Astrocyte of the hippocampus (primary cell): ENCODE results near the gene KLHL11.

Source experiments
- DNase-seq: peaks from one replicate; pipeline ENCODE4 v3.0.0; 2011; ENCODE audit warnings: low read depth, low spot score

Gene KLHL11

DNA sequence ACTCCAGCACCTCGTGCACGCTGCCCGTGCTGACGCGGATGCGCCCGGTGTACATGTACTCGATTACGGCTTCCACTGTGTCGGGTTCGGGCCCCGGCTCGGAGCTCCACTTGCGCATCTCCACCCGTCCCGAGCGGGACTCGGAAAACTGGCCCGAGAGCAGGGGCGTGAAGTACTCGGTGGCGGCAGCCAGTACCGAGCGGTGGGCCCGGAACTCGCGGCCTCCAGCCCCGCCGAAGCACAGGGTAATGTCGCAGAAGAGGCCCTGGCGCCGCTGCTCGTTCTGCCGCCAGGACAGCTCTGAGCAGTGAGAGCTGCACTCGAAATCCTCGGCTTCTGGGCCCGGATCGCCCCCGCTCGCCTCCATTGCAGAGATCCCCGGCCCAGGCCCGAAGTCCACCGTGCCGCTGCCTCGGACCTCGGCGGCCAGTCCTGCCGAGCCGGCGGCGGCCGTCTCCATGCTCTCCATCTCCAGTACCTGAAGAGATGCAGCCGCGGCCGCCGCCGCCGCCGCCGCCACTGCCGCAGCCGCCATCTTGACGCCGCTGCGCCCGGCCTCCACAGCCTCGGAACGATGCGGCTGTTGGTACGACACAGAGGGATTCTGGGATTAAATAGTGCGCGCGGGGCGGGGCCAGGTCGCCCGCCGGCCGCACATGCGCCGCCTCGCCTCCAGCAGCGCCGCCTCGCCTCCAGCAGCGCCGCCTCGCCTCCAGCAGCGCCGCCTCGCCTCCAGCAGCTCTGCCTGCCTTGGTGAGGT lies at the start of gene KLHL11:
Gene KLHL11, minus strand, starts transcription at position 588 of the 760 bp plus-strand sequence. Its CDS starts 53 bp downstream, at position 535.
- DNase-seq, result peak; percentile 97

- DNase-seq, result no peak
These were observed 49.8 kb upstream of the KLHL11 start for GRCh38 chr17:41915020-41915419.

DNA sequence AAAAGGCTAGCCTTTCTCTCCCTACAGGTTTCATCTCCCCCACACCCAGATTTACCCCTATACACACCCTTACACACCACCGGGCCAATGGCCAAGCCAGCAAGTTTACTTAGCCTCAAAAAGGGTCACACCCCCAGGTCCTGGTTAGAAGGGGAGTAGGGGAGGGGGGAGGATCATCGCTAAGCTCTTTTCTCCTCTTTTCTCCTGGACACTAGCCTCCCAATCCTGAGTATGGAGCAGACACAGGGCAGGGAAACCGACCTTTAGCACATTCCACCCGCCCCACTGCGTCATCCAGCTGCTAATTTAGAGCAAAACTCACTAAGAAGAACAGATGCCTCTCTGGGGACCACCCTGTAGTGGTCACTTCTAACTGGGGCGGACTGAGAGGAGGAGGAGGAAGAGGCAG lies 49.1 kb upstream of the KLHL11 start:
- no peak for DNase-seq

DNA sequence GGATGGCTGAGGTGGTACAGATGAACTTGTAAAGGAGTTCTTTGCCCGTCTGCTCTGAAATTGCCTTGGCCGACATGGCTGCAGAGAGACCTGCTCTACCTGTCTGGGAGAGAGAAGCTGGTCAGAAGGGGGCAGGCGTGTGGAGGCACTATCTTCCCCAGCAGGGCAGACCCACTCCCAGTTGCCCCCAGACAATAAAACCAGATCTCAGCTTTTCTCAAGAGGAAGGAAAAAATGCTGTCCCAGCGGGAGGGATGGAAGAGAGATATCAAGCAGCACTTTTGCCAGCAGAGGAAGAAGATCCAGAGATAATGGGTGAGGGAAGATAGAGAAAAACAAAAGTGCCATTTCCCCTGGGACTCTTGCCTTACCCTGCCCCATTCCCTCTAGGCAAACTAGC lies 48.6 kb upstream of the KLHL11 start:
- no peak for DNase-seq

DNA sequence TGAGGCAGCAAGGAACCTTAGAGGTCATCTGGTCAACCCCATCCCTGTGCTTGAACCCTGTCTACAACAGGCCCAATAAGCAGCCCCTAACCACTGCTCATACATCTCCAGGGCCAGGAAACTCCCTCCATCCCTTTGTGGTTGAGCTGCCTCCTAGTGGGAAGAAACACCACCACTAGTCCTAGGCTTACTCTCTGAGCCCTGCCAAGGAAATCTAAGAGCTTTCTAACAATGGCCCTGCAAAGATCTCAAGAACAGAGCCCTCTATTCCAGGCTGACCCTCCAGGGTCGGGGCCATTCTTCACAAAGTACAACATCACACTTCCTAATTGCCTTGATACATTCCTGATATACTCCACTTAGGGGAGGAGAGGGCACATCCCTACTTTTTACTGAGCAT lies 47.7 kb upstream of the KLHL11 start:
- DNase-seq, result no peak

- DNase-seq, result peak; percentile 97
These were observed 45.6 kb upstream of the KLHL11 start for GRCh38 chr17:41910701-41911391.

- no peak for DNase-seq
These were observed 43.9 kb upstream of the KLHL11 start for GRCh38 chr17:41909088-41909487.

GRCh38 chr17:41907633-41908539 lies 42.7 kb upstream of the KLHL11 start:
- peak; percentile 13 for DNase-seq

- peak; percentile 92 for DNase-seq
These were observed 41.9 kb upstream of the KLHL11 start for GRCh38 chr17:41907185-41907556.

DNA sequence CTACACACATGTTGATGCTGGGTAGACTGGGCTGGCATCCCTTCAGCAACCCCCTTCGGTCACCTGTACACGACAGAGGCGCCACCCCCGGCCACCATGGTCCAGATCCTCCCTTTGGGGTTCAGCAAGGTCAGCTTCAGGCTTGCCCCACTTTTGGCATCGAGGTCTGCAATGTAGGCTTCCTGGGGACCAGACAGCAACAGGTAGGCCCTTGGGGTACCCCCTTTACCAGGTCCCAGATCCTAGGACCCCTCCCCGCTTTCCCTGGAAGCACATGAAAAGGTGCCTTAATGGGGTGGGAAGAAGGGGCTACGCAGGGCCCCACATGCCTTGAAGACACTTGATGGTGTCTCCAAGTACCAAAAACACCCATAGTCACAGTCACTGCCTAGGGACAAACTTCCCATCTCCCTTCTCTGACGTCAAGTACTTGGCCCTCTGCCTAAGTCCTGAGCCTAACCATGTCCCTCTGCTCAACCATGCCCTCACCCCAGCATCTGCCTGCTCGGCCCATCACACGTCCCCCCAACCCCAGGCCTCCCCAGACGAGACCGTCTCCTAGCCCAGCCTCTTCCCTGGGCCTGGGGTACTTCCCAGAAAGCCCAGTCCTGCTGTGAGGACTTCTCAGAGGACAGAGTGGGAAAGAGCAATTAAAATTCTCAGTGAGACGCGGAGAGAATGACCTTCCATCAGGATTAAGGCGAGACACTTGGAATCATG lies 41.4 kb upstream of the KLHL11 start:
- no peak for DNase-seq

DNA sequence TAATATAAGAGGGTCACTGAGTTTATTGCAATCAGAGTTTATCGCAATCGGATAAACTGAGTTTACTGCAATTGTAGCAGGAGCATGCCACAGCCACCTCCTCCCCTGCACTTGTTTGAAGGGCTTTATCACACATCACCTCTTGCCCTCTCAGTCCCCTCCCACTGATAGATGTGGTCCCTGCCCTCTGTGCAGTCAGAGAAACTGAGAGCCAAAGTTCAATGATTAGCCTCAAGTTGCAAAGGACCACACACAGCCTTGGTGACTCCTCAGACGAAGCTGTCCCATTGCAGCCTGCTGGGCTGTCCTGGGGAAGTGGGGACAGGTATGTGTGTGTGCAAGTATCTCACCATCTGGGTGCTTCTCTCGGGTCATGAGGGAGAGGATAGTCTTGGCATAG lies 39.9 kb upstream of the KLHL11 start:
- no peak for DNase-seq

- no peak for DNase-seq
These were observed 39.1 kb upstream of the KLHL11 start for GRCh38 chr17:41904242-41904841.

DNA sequence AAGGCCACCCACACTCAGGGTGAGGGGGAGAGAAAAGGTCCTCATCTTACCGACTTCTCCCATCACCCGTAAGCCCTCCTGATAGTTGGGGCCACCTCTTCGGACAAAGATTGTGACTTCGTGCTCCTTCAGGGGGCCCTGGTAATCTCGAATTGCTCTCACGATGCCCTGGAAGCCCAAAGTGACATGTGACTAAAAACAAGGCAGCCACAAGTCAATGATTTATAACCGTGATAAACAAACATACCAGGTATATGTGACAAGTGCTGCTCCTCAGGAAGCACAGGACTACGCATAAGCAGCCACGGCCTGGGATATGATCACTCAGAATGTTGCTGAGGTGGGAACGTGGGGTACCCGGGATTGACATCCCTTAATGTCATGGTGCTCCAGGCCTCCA lies 36.4 kb upstream of the KLHL11 start:
- DNase-seq, result no peak

DNA sequence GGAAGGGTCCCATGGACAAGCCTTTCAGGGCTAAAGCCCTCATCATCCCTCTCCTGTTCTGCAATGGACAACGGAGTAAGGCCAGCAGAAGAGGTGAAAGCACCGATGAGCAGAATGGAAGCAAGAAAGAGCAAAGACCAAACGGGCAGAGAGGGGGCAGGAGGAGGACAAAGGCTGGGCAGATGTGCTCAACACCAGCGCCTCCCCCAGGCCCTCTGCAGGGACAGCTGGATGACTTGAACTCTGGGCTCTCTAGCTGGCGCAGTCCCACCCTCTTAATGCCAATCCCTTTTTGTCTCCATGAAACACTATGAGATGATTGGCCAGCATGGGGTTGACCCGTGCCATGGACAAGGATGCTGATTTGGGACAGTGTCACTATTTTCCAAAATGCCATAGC lies 31.5 kb upstream of the KLHL11 start:
- no peak for DNase-seq

DNA sequence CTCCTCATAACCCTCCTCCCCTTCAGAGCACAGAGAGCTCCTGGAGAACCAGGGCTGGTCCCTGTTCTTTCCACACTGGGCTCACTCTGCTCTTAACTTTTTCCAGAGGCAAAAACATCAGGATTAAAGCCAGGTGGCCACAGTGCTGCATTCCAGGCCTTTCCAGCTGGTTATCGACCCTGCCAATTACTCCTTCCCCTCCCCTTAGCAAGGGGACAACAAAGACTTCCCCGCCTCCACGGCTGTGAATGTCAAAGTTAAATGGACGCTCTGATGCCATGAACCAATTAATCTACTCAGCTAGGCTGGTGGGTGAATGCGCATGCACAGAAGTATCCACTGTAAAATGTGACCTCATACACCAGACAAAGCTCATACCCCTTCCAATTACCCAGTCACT lies 30.4 kb upstream of the KLHL11 start:
- peak; percentile 79 for DNase-seq

DNA sequence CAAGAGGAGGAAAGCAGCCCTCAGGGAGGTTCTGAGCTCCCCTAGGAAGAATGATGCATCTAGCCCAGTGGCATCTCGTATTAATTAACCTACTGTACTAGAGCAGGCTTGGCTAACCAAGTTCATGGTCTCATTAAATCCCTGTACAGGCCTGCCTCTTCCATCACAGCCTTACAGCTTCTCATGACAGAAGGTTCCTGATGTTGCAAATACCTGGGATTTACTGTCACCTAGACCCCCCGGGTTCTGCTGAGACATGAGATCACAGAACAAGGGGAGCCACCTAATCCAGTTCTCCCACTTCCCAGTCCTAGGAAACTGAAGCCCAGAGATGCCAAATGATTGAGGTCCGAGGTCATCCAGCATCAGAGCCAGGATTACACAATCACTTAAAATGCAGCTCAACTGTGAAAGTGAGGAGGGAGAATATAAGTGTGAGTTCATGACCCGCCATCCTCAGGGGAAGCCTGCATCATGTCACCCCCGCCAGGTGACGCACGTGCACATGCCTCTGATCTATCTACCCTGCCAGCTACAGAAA lies 29.6 kb upstream of the KLHL11 start:
- peak; percentile 69 for DNase-seq

- DNase-seq, result no peak
These were observed 28.2 kb upstream of the KLHL11 start for GRCh38 chr17:41893384-41893783.

- DNase-seq, result no peak
These were observed 26.8 kb upstream of the KLHL11 start for GRCh38 chr17:41892021-41892376.

- no peak for DNase-seq
These were observed 26.2 kb upstream of the KLHL11 start for GRCh38 chr17:41891135-41892020.
